ENCODE data around the gene HSD17B1. TPM values are rescaled to one million over a fixed set of nuclear protein-coding genes. Genes with fewer than 3 reads are reported as not detected.
A peak's percentile ranks its signal among the peaks of the same experiment; 100 is the strongest.

Gene HSD17B1
- total and polyA plus RNA-seq, 12 donors = 0.50 to 2.6 (median 0.89) TPM

DNA sequence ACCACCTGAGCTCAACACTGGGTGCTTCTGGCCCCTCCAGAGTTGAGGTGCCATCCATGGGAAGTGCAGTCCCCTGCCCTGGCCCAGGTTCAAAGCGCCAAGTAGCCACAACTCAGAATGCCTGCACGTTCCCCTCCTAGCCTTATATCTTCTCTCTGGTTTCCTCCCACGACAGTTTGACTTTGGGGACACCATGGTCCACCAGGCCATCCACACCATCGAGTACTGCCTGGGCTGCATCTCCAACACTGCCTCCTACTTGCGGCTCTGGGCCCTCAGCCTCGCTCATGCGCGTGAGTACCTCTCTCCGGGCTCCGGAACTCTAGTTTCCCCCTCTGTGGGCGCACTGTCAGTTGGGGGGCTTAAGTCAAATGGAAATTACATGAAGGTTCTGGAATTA is 39.0 kb upstream of the HSD17B1 start:
- WGBS, 2 donors = 95 to 99% methylated on average over 11 of the region's 11 CpGs
- no peak for ATAC-seq
- Histone ChIP-seq H3K9me3 (no peaks in the 10 kb centered on the region), H3K27me3 (no peaks in the 10 kb centered on the region), H3K4me1 (peaks cover 26 to 69% (median 40%) of the 10 kb centered on the region in 9 donors), H3K27ac (peak overlapping the region in 9 of 10 donors; percentile 4 to 86 (median 71)), H3K36me3 (peaks cover 0 to 78% (median 36%) of the 10 kb centered on the region in 9 donors), H3K4me3 (no peak overlapping the region)
- no peak for TF ChIP-seq CTCF (IDR thresholded peaks at IDR 0.05)
- intact Hi-C loops (cut with DNase I) = loop anchor here in 5 of 10 donors (2.0 to 10.0 kb wide), 5 partner anchors 55 to 389 kb away; partner anchors contain the start of genes CAVIN1 (in 2 of the 5), ATP6V0A1 (in 1 of the 5), HSPB9 (in 1 of the 5) and KAT2A (in 1 of the 5)
- no peak for DNase-seq

DNA sequence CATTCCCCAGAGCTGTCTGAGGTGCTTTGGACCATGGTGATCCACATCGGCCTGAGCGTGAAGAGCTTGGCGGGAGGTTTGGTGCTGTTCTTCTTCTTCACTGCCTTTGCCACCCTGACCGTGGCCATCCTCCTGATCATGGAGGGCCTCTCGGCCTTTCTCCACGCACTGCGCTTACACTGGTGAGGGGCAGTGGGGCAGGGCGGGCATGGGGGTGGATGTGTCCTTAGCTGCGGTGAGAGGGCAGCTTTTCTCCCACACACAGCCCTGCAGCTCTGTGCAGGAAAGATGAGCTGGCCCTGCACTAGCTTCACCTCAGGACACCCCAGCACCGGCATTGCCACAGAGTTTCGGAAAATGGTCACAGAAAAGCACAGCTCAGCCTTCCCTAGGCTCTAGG is 38.4 kb upstream of the HSD17B1 start:
- ATAC-seq = no peak
- Histone ChIP-seq H3K27ac (peak overlapping the region in 5 of 10 donors; percentile 63 to 97 (median 74)), H3K4me1 (peaks cover 32 to 71% (median 46%) of the 10 kb centered on the region in 9 donors), H3K27me3 (no peaks in the 10 kb centered on the region), H3K4me3 (no peak overlapping the region), H3K36me3 (peaks cover 0 to 72% (median 30%) of the 10 kb centered on the region in 9 donors), H3K9me3 (no peaks in the 10 kb centered on the region)
- no peak for DNase-seq
- TF ChIP-seq CTCF (IDR thresholded peaks at IDR 0.05) = no peak
- intact Hi-C loops (cut with DNase I) = loop anchor here in 5 of 10 donors (2.0 to 10.0 kb wide), 5 partner anchors 55 to 389 kb away; partner anchors contain the start of genes CAVIN1 (in 2 of the 5), ATP6V0A1 (in 1 of the 5), HSPB9 (in 1 of the 5) and KAT2A (in 1 of the 5)
- WGBS, 2 donors = 95% methylated on average over 11 of the region's 11 CpGs

GRCh38 chr17:42514867-42515266 is 37.9 kb upstream of the HSD17B1 start:
- intact Hi-C loops (cut with DNase I) = loop anchor here in 9 of 10 donors (2.0 to 10.0 kb wide), 11 partner anchors 56 to 390 kb away; partner anchors contain the start of genes CAVIN1 (in 7 of the 9), ATP6V0A1 (in 1 of the 9), HSPB9 (in 1 of the 9) and KAT2A (in 1 of the 9)
- H3K9me3 ChIP-seq = no peaks in the 10 kb centered on the region
- no peaks in the 10 kb centered on the region for H3K27me3 ChIP-seq
- peak overlapping the region in 3 of 10 donors; percentile 74 to 97 (median 75) for H3K27ac ChIP-seq
- H3K36me3 ChIP-seq = peaks cover 0 to 67% (median 24%) of the 10 kb centered on the region in 9 donors
- ATAC-seq = no peak
- DNase-seq = no peak
- 91 to 92% methylated on average over 8 of the region's 8 CpGs for WGBS, 2 donors
- H3K4me3 ChIP-seq = no peak overlapping the region
- H3K4me1 ChIP-seq = peaks cover 38 to 76% (median 52%) of the 10 kb centered on the region in 9 donors
- no peak for TF ChIP-seq CTCF (IDR thresholded peaks at IDR 0.05)

DNA sequence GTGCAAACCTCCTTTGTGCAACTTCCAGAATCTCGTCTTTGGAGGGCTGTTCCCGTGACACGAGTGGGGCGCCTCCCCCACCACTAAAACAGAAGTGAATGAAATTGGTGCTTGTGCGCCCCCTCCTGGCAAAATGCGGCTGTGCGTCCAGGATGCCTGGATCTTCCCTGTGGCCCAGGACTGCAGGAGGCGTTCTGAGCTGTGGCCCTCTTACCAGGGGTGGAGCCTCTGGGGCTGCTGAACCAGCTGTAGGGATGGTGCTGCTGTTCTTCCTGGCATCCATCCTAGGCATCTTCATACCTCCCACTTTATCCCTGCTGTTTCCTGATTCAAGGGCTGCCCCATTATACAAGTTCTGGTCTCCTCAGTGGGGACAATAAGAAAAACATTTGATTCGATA is 35.2 kb upstream of the HSD17B1 start:
- Histone ChIP-seq H3K27me3 (no peaks in the 10 kb centered on the region), H3K9me3 (no peaks in the 10 kb centered on the region), H3K4me1 (peaks cover 62 to 93% (median 73%) of the 10 kb centered on the region in 9 donors), H3K4me3 (no peak overlapping the region), H3K27ac (peak overlapping the region; percentile 92 to 98 (median 95)), H3K36me3 (peaks cover 0 to 56% (median 12%) of the 10 kb centered on the region in 9 donors)
- intact Hi-C loops (cut with DNase I) = loop anchor here in 9 of 10 donors (2.0 to 10.0 kb wide), 11 partner anchors 83 to 393 kb away; partner anchors contain the start of genes CAVIN1 (in 7 of the 9), HSPB9 (in 1 of the 9) and KAT2A (in 1 of the 9)
- WGBS, 2 donors = 24 to 34% methylated on average over 9 of the region's 9 CpGs
- DNase-seq (peak; percentile 89 to 90), ATAC-seq (peak; percentile 29 to 59 (median 50))
- peak; percentile 84 to 96 (median 94) for TF ChIP-seq CTCF (IDR thresholded peaks at IDR 0.05)

Data from heart right ventricle (tissue), 16 donors.